Measurements from ENCODE around the gene NME7. TPM values are rescaled to one million over a fixed set of nuclear protein-coding genes. Genes with fewer than 3 reads are reported as not detected.

NME7 gene
- total RNA-seq, 4 donors from 2014 or later, result 1.9 to 15.9 (median 8.3) TPM

- no peak for TF ChIP-seq POLR2AphosphoS5 (IDR thresholded peaks at IDR 0.05)
- no peak for TF ChIP-seq POLR2A (IDR thresholded peaks at IDR 0.05)
- no peak for TF ChIP-seq CTCF (IDR thresholded peaks at IDR 0.05)
- no peak for TF ChIP-seq EP300 (IDR thresholded peaks at IDR 0.05; ENCODE audit: low read depth)
- Histone ChIP-seq H3K36me3 (no peaks in the 10 kb centered on the region), H3K9me3 (no peaks in the 10 kb centered on the region), H3K27ac (peak overlapping the region in 1 of 4 donors; percentile 42), H3K27me3 (no peaks in the 10 kb centered on the region), H3K4me3 (no peak overlapping the region), H3K4me1 (peaks cover 0 to 7% (median 0%) of the 10 kb centered on the region in 4 donors)
- in situ Hi-C loops (cut with MboI; ENCODE audit: low pct_ligation_motif_present in 1 of 4, low pct_unique_long_range_greater_than_20kb in 1 of 4, low sequenced_read_pairs in 3 of 4) (no loop called here), intact Hi-C loops (cut with DNase I; ENCODE audit: low total_unique reads) (no loop called here)
- DNase-seq, result peak; percentile 27
- 57 to 70% methylated on average over 3 to 4 of the region's 4 CpGs for WGBS, 2 donors (ENCODE audit: low coverage in 1 of 2)
Measured at GRCh38 chr1:169094897-169095569, 272.6 kb downstream of the NME7 start.

GRCh38 chr1:169092399-169092798 lies 275.2 kb downstream of the NME7 start:
- in situ Hi-C loops (cut with MboI; ENCODE audit: low pct_ligation_motif_present in 1 of 4, low pct_unique_long_range_greater_than_20kb in 1 of 4, low sequenced_read_pairs in 3 of 4), result no loop called here
- 91 to 100% methylated on average over 2 of the region's 2 CpGs for WGBS, 2 donors (ENCODE audit: low coverage in 1 of 2)

GRCh38 chr1:169091480-169091941 lies 276.1 kb downstream of the NME7 start:
- intact Hi-C loops (cut with DNase I; ENCODE audit: low total_unique reads) (no loop called here), in situ Hi-C loops (cut with MboI; ENCODE audit: low pct_ligation_motif_present in 1 of 4, low pct_unique_long_range_greater_than_20kb in 1 of 4, low sequenced_read_pairs in 3 of 4) (no loop called here)
- Histone ChIP-seq H3K36me3 (no peaks in the 10 kb centered on the region), H3K9me3 (no peaks in the 10 kb centered on the region), H3K4me3 (no peak overlapping the region), H3K4me1 (peaks cover 0 to 22% (median 11%) of the 10 kb centered on the region in 4 donors), H3K27ac (no peak overlapping the region), H3K27me3 (no peaks in the 10 kb centered on the region)
- no peak for DNase-seq
- WGBS, 2 donors (ENCODE audit: low coverage in 1 of 2), result 60 to 69% methylated on average over 2 to 4 of the region's 4 CpGs
- no peak for TF ChIP-seq POLR2A (IDR thresholded peaks at IDR 0.05)
- TF ChIP-seq EP300 (IDR thresholded peaks at IDR 0.05; ENCODE audit: low read depth), result no peak
- no peak for TF ChIP-seq CTCF (IDR thresholded peaks at IDR 0.05)
- no peak for TF ChIP-seq POLR2AphosphoS5 (IDR thresholded peaks at IDR 0.05)

More at GRCh38 chr1:169092399-169092798, 275.2 kb downstream of the NME7 start:
- TF ChIP-seq EP300 (IDR thresholded peaks at IDR 0.05; ENCODE audit: low read depth) (no peak), CTCF (IDR thresholded peaks at IDR 0.05) (no peak), POLR2AphosphoS5 (IDR thresholded peaks at IDR 0.05) (no peak)
- H3K27ac ChIP-seq, result no peak overlapping the region
- H3K27me3 ChIP-seq, result no peaks in the 10 kb centered on the region
- intact Hi-C loops (cut with DNase I; ENCODE audit: low total_unique reads), result no loop called here
- no peak overlapping the region for H3K4me3 ChIP-seq
- DNase-seq, result no peak
- no peaks in the 10 kb centered on the region for H3K9me3 ChIP-seq
- H3K36me3 ChIP-seq, result no peaks in the 10 kb centered on the region
- H3K4me1 ChIP-seq, result peaks cover 0 to 13% (median 5%) of the 10 kb centered on the region in 4 donors

GRCh38 chr1:169090900-169091311 lies 276.7 kb downstream of the NME7 start:
- intact Hi-C loops (cut with DNase I; ENCODE audit: low total_unique reads) (no loop called here), in situ Hi-C loops (cut with MboI; ENCODE audit: low pct_ligation_motif_present in 1 of 4, low pct_unique_long_range_greater_than_20kb in 1 of 4, low sequenced_read_pairs in 3 of 4) (no loop called here)
- no peak overlapping the region for H3K4me3 ChIP-seq
- no peak overlapping the region for H3K27ac ChIP-seq
- WGBS, 2 donors (ENCODE audit: low coverage in 1 of 2), result 72 to 73% methylated on average over 3 to 4 of the region's 4 CpGs
- H3K4me1 ChIP-seq, result peaks cover 0 to 24% (median 13%) of the 10 kb centered on the region in 4 donors
- H3K27me3 ChIP-seq, result no peaks in the 10 kb centered on the region
- DNase-seq, result no peak
- H3K9me3 ChIP-seq, result no peaks in the 10 kb centered on the region
- H3K36me3 ChIP-seq, result no peaks in the 10 kb centered on the region
- TF ChIP-seq EP300 (IDR thresholded peaks at IDR 0.05; ENCODE audit: low read depth) (no peak), POLR2AphosphoS5 (IDR thresholded peaks at IDR 0.05) (no peak), CTCF (IDR thresholded peaks at IDR 0.05) (no peak), POLR2A (IDR thresholded peaks at IDR 0.05) (no peak)
